Measurements from ENCODE around the gene ZNF785.
"Not testable (repeated sequence)": the region's sequence is repeated elsewhere in the genome, so short reads cannot be mapped to it uniquely, and the experiment has no call there.

The ZNF785 gene

DNA sequence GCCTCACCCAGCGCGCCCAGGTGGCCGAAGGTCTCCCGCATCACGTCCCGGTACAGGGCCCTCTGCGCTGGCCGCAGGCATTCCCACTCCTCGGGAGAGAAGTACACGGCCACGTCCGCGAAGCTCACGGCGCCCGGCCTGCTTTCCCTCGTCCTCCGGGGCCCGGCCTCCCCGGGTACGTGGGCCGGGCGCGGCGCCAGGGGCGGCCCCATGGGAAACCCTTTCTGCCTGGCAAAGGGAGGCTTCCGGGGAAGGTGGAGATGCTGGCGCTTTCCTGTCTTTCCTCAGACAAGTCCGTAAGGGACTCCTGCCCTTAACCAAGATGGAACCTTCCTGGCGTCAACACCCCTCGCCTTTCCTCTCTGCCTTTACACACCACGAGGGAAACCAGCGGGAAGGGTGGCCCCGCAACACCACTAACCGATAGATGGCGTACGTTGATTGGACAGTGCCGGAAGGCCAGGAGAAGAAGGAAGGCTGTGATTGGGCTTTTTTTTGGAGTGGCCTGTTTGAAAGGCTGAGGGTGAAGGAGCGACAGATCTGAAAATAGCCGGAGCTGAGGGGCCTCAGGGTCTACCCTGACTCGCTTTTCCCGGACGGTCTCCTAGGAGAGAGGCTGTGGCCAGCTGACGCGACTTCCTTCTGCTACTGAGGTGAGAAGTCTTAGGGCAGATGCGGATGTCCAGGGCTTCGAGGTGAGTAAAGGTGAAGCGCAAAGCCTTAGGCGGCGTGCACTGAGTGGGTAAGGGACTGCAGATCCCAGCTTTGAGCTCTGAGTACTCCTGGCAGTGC lies at the start of gene ZNF785:
Gene ZNF785 (minus strand): TSS at position 298 of the 792 bp plus-strand sequence. CDS start 86 bp downstream, at position 212.
- FAIRE-seq: no peak

DNA sequence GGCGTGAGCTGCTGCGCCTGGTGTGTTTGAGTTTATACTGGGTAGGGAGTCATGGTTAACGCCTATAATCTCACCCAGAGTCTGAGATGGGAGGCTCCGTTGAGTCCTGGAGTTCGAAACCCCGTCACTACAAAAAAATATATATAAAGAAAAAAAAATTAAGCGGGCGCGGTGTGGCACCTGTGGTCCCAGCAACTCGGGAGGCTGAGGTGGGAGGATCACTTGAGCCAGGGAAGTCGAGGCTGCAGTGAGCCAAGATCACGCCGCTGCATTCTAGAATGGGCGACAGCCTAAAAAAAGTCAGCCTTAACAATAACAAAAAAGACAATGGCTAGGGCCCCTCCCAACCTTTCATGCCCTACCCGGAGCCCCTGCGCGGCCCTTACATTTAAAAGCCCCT lies 48.0 kb upstream of the ZNF785 start:
- DNase-seq (ENCODE audit: insufficient read length, low spot score) (no peak), FAIRE-seq (no peak)

More for the DNA sequence above, at the start of gene ZNF785:
- DNase-seq (ENCODE audit: insufficient read length, low spot score): peak; percentile 89

DNA sequence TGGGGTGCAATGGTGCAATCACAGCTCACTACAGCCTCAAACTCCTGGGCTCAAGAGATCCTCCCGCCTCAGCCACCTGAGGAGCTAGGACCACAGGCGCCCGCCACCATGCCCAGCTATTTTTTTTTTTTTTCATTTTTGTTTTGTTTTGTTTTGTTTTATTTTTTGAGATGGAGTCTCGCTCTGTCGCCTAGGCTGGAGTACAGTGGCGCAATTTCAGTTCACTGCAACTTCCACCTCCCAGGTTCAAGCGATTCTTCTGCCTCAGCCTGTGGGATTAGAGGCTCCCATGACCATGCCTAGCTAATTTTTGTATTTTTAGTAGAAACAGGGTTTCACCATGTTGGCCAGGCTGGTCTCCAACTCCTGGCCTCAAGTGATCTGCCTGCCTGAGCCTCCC lies 47.0 kb upstream of the ZNF785 start:
- not testable (repeated sequence) for FAIRE-seq

DNA sequence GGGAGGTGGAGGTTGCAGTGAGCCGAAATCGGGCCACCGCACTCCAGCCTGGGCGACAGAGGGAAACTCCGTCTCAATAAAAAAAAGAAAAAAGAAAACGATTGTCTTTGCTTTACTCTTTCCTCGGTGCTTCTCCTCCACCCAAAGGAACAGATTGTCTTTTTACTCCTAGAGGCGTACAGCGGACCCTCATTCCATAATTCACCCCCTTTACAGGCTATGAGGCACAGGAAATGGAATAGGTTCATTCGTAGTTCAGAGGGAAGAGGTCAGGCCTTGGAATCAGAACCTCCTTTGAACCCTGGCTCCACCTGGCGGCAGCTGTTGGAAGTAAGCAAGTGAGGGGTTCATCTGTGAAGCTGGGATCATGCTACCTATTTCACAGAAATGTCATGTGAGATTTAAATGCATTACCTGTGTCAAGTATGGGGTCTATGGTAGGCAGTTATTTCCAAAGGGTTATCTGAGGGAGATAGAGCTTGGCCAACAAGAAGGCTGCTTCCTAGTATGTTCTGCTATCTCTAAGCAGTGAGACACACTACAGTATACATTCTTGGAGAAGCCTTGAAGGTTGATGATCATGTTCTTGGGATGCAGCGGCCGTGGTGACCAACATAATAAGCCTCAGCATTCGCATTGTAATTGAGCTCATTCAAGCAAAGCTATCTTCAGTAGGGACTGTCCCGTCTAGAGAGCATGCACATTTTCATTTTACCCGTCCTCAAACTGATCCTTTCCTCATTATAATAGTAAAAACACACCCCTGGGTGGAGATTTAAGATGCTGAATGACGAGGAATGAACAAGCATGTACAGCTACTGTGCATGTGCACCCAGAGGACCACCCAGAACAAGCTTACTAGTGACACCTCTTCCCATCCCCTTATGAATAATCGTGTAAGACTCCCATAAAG lies 43.4 kb upstream of the ZNF785 start:
- FAIRE-seq (no peak), DNase-seq (ENCODE audit: insufficient read length, low spot score) (peak; percentile 70)

More for the DNA sequence above, 47.0 kb upstream of the ZNF785 start:
- DNase-seq (ENCODE audit: insufficient read length, low spot score): not testable (repeated sequence)

DNA sequence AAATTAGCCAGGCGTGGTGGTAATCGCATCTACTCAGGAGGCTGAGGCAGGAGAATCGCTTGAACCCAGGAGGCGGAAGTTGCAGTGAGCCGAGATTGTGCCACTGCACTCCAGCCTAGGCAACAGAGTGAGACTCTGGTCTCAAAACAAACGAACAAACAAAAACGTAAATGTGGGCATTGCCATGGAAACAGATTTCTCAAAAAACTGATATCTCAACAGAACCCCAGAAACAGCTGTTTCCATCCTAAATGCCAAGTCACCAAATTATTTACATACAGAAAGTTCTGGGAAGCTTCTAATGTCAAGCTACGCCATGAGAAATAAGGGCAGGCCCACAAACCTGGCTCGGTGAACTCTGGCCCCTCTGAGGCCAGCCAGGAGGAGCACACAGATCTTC lies 40.7 kb upstream of the ZNF785 start:
- FAIRE-seq: no peak
- DNase-seq (ENCODE audit: insufficient read length, low spot score): no peak

DNA sequence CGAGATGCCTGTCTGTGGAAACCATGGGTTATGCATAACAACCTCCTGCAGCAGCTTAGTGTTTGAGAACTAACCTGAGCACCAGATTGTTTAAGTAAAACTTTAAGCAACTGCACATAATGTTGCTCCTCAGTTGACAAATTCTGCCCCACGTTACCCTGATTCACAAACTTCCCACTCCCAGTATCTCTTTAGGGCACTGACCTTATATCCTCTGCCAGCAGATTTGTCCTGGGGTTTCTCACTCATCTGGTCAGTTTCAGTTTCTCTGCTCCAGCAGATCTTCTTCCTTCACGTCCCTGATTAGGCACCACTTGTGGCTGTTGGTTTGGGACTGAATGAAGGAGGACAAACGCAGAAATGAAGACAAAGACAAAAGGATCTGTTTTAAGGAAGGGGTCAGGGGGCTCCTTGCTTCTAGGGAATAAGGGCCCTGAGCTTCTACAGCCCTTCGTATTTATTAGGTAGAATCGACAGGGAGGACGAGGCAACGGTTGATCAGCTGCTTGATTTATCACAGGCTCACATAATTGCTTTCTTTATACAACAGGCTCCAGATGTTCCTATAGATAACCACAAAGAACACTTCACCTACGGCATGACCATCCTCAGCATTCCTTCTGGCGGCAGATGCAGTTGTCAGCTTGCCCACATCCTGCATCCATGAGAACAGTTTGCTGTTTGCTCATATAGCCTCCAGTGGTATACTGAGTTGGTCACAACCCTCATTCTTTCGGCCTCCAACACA lies 38.2 kb upstream of the ZNF785 start:
- DNase-seq (ENCODE audit: insufficient read length, low spot score) (no peak), FAIRE-seq (no peak)

DNA sequence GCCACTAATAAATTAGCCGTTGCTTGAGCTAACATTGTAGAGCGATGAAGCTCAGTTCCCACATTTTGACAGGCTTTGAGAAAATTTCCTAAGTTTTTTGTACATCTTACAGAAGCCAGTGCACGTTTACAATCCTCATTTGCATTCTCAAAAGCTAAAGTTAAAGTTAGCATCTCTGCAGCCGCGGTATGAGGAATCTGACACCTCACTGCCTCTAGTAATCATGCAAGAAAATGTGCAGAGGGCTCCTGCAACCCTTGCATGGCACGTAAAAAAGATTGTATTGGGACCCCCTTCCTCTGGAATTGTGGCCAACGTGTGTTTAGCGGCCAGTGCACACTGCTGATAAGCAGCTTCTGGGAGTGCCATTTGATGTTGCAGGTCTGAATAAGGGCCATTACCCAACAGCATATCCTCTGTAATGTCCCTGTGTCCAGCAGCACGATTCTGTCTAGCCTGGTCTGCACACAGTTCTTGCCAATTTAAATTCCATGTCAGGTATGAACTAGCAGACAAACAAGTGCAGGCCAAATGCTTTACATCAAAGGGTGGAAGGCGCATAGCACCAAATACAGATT lies 37.0 kb upstream of the ZNF785 start:
- FAIRE-seq (no peak), DNase-seq (ENCODE audit: insufficient read length, low spot score) (no peak)

DNA sequence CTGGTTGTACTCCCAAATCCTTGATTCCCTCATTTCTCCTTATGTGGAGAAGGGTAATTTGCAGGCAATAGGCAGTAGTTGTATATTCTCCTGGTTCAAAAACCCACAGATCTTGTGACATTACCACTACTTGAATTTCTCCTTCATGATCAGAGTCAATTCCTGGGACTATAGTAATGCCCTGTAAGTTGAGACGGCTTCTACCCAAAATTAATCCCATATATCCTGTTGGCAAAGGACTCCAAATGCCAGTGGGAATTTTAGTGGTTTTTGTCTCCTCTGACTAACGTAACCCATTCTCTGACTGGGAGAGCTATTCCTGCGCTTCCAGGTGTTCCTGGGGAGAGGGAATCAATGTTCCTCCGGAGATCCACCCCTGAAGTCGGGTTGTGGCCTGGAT lies 36.3 kb upstream of the ZNF785 start:
- DNase-seq (ENCODE audit: insufficient read length, low spot score) (no peak), FAIRE-seq (no peak)

DNA sequence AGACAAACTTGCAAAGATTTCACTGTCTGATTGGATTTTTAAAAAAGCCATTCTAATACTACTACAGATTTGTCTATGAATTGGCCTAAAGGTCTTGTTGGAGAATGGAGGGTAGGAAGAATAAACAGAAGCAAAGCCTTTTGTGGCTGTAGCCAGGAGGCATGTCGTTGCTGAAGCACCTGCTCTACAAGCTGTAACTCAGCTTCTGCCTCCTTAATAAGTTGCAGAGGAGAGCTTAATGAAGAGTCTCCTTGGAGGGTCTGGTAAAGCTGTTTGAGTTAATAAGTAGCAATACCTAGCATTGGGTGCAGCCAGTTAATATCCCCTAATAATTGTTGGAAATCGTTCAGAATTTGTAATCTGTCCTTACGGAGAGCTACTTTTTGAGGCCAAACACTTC lies 34.7 kb upstream of the ZNF785 start:
- DNase-seq (ENCODE audit: insufficient read length, low spot score) (no peak), FAIRE-seq (no peak)

DNA sequence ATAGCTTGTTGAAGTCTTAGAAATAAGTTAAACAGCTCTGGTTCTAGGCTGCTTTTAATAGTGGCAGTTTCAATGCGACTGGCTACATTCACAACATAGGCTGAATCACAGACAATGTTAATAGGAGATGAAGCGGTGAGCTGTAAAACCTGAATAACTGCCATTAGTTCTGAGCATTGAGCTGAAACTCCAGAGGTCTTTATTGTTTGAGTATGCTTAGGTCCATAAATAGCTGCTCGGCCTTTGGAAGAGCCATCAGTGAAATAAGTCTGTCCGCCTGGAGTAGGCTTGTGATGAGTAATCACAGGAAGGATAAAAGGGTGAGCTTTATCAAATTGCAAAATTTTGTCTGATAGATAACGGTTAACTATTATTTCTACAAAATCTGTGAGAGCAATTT lies 34.1 kb upstream of the ZNF785 start:
- FAIRE-seq: no peak
- no peak for DNase-seq (ENCODE audit: insufficient read length, low spot score)

DNA sequence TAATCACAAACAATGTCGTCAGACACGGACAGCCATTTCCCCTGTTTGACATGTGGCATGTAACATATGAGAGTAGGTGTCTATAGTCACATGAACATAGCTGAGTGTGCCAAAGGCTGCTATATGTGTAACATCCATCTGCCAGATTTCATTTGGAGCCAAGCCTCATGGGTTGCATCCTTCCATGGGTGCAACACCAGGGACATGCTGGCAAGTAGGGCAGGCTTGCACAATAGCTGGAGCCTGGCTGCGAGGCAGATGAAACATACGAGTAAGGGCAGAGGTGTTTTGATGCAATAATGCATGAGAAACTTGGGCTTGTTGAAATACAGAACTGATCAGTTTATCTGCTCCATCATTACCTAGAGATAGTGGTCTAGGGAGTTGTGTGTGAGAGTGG lies 33.7 kb upstream of the ZNF785 start:
- DNase-seq (ENCODE audit: insufficient read length, low spot score) (no peak), FAIRE-seq (no peak)

DNA sequence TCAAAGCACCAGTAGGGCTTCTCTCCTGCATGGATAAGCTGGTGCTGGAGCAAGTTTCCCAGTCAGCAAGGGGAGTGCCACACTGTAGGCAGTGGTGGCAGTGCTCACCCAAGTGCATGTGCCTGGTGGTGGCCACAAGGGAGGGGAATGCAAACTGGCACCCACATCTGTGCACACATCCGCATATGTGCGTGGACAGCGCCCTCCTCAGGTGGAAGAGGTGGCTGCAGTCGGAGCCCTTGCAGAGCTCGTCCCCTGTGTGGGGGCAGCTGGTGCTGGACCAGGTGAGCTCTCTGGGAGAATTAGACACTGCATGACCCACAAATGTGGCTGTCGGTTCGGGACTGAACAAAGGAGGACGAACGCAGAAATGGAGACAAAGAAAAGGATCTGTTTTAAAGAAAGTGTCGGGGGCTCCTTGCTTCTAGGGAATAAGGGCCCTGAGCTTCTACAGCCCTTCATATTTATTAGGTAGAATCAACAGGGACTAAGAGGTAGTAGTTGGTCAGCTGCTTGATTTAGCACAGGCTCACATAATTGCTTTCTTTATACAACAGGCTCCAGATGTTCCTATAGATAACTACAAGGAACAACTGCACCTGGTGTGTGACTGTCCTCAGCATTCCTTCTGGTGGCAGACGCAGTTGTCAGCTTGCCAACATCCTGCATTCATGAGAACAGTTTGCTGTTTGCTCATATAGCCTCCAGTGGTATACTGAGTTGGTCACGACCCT lies 30.0 kb upstream of the ZNF785 start:
- DNase-seq (ENCODE audit: insufficient read length, low spot score) (peak; percentile 61), FAIRE-seq (no peak)

DNA sequence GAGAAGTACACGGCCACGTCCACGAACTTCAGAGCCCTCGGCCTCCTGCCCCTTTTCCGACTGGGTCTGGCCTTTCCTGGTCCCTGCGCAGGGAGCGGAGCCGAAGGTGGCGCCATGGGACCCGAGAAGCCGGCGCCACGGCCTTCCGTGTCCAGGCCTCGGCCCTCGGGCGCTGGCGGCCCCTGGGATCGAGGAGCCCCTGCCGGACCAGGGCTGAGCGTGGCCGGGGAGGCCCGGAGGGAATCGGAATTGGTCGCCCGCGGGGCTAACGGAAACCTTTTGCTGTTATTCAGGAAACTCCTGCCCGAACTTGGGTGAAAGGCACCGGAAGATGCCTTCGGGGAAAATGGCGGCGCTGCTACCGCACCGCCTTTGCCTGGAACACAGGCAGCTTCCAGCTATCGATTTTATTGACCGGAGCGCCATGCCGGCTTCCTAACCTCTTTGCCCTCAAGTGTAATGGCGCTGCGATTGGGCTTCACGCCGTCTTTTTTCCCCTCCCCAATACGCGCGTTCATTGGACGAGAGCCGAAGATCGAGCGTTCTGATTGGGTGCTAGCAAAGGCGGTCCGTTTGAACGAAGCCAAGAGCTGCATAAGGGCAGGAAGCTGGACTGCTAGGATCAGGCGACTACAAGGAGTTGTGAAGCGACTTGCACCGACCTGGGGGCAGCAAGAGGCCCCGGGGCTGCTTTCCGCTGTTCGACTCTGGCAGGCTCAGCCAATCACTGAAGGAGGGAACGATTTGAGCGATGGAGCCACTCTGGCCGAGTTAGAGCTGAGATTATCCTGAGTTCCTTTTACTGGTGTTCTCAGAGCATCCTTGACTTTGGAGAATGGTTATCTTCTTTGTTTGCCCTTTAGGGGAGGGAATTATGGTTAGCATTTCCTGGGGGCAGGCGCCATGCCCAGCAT lies 24.7 kb upstream of the ZNF785 start, which contains the start of gene ZNF689:
Gene ZNF689 (minus strand): TSS at position 464 of the 914 bp plus-strand sequence. CDS start 348 bp downstream, at position 116.
- DNase-seq (ENCODE audit: insufficient read length, low spot score): peak; percentile 97
- FAIRE-seq: peak; percentile 16

DNA sequence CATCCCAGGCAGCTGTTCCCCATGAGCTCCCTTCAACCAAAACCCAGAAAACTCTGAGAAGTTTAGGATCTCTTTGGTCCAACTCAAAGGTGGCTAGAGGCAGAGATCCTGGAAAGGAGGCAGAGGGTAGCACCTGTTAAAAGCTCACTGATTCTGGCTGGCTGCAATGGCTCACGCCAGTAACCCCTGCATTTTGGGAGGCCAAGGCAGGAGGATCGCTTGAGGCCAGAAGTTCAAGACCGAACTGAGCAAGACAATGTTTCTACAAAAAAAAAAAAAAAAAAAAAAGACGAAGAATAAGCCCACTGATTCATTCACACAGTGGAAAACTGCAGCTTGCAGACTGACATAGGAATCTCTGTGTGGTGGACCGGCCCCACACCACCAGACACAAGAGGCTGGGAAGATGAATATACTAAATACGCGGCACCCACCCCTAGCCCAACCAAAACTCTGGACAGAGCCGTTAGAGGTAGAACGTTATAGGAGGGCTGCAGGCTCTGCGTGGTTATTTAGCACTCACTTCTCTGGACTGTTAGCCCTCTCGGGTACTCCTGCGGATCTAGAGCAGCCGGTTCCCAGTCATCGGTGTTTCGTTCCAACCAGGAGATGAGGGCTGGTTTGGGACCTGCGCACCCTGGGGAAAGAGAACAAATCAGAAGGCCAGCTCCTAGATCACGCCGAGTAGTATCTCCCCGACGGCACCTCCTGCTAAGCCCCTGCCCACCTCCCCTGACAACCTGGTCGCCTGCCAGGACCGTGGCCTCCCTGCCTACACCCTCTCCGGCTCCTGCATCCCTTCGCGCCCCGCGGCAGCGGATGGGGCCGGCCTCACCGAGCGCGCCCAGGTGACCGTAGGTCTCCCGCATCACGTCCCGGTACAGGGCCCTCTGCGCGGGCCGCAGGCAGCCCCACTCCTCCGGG lies 23.8 kb upstream of the ZNF785 start:
- DNase-seq (ENCODE audit: insufficient read length, low spot score): peak; percentile 37
- no peak for FAIRE-seq

DNA sequence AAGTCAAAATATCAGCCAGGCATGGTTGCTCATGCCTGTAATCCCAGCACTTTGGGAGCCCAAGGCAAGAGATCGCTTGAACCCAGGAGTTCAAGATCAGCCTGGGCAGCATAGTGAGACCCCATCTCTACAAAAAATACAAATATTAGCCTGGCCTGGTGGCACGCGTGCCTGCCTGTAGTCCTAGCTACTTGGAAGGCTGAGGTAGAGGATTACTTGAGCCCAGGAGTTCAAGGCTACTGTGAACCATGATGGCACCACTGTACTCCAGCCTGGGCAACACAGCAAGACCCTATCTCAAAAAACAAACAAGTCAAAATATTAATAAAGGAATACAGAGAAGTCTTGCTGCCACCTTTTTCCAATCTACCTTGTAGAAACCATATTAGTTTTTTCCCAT lies 20.5 kb upstream of the ZNF785 start:
- DNase-seq (ENCODE audit: insufficient read length, low spot score): no peak
- no peak for FAIRE-seq

DNA sequence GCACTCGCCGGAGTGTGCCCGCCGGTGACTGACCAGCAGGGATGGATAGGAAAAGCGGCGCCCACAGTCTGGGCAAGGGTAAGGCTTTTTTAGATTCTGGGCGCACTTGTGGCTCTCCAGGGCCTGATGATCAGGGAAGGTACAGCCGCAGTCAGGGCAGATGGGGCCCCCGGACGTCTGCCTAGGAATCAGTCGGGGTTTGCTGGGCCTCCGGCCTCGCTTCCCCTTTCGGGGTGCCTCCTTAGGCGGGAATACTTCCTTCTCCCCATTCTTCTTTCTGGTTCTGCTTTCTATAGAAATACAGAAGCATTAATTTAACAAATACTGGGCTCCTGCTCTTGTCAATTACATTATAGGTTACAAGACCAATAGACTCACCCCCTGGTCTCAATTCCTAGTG lies 19.7 kb upstream of the ZNF785 start:
- DNase-seq (ENCODE audit: insufficient read length, low spot score) (no peak), FAIRE-seq (no peak)

DNA sequence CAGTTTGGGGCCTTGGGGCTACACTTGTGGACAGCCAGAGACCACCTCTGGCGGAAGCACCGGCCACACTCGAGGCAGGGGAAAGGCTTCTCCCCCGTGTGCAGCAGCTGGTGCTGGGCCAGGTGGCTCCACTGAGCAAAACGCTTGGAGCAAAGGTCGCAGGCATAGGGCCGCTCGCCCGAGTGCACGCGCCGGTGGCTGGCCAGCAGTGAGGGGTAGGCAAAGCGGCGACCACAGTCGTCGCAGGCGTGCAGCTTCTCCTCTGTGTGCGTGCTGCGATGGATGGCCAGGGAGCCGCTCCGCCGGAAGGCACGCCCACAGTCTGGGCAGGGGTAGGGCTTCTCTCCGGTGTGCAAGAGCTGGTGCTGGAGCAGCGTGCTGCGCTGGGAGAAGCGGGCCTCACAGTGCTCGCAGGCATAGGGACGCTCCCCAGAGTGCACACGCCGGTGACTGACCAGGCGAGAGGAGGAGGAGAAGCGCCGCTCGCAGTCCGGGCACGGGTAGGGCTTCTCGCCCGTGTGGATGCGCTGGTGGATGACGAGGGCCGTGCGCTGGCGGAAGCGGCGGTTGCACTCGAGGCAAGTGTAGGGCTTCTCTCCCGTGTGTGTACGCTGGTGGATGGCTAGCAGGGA lies 18.9 kb upstream of the ZNF785 start:
- FAIRE-seq (no peak), DNase-seq (ENCODE audit: insufficient read length, low spot score) (no peak)
